Lung (tissue), 12 donors: ENCODE results near the gene PLBD2. TPM values are rescaled to one million over a fixed set of nuclear protein-coding genes. Genes with fewer than 3 reads are reported as not detected.

Source experiments
- ATAC-seq: fragments of 200-7000 bp; cut with Tn5 transposase; one replicate; pipeline ENCODE4 v1.9.1; 2020; ENCODE audit warnings: moderate number of reproducible peaks; ENCODE audit not compliant: insufficient read depth, low FRiP score
- DNase-seq, 3 donors: peaks; one replicate each; pipeline ENCODE4 v3.0.0-alpha.2; 2013 to 2017
- H3K27ac ChIP-seq, 2 donors: one replicate each; pipeline ENCODE4 v1.5.1; 2013; ENCODE audit warnings: mild to moderate bottlenecking in 2 of 2, moderate library complexity in 2 of 2, control low read depth in 1 of 2, inconsistent platforms in 1 of 2, low read depth in 1 of 2, low read length in 1 of 2
- H3K27me3 ChIP-seq, 3 donors: one replicate each; pipeline ENCODE4 v1.5.1; 2013; ENCODE audit warnings: low read length in 2 of 3; ENCODE audit not compliant: control insufficient read depth in 3 of 3, insufficient read depth in 3 of 3
- H3K36me3 ChIP-seq, 4 donors: one replicate each; pipeline ENCODE4 v1.5.1; 2013; ENCODE audit warnings: low read length in 4 of 4, mild to moderate bottlenecking in 1 of 4, moderate library complexity in 1 of 4; ENCODE audit not compliant: control insufficient read depth in 4 of 4, insufficient read depth in 4 of 4
- H3K4me1 ChIP-seq, 5 donors: one replicate each; pipeline ENCODE4 v1.5.1; 2013; ENCODE audit warnings: low read length in 5 of 5, mild to moderate bottlenecking in 2 of 5, moderate library complexity in 1 of 5; ENCODE audit not compliant: control insufficient read depth in 5 of 5, insufficient read depth in 5 of 5
- H3K4me3 ChIP-seq: one replicate; pipeline ENCODE4 v1.5.1; 2013; ENCODE audit warnings: mild to moderate bottlenecking, control low read depth, moderate library complexity
- H3K9ac ChIP-seq, 2 donors: one replicate each; pipeline ENCODE4 v1.5.1; 2013; ENCODE audit warnings: low read length in 2 of 2, control low read depth in 1 of 2; ENCODE audit not compliant: insufficient read depth in 1 of 2
- H3K9me3 ChIP-seq, 4 donors: one replicate each; pipeline ENCODE4 v1.5.1; 2013; ENCODE audit warnings: low read length in 3 of 4, mild to moderate bottlenecking in 1 of 4, moderate library complexity in 1 of 4; ENCODE audit not compliant: control insufficient read depth in 4 of 4, insufficient read depth in 3 of 4
- WGBS, 2 donors: extraction: QIAGEN DNeasy Blood & Tissue Kit; methylation state at CpG; one replicate each; pipeline ENCODE4 v1.1.7; 2013; 5-methylcytosine and 5-hydroxymethylcytosine counted together
- polyA plus RNA-seq, 2 donors: library from polyadenylated mRNA; stranded (reverse); fragments of 200-250 nt; gene quantifications; one replicate each; pipeline ENCODE4 v1.2.1, GENCODE V29; 2013
- total RNA-seq, 2 donors: library from RNA; depleted of rRNA in 1 of 2; stranded (reverse); fragments of >200 nt in 1 of 2; gene quantifications; one replicate each; pipeline ENCODE4 v1.2.1, GENCODE V29; 2014 to 2021
- TF ChIP-seq, protein P1 (sequence below): IDR thresholded peaks from 2 replicates; pipeline ENCODE4 v1.5.1; 2012; ENCODE audit warnings: mild to moderate bottlenecking; ENCODE audit errors: control extremely low read depth, extremely low read depth
- donor health status: control.
- donor health status: control.
- donor health status: Bipolar disorder and iron deficiency.
- donor health status: healthy.
- donor health status: DM: yes; HTN: yes; CAD: no.

PLBD2 gene
- total and polyA plus RNA-seq, 4 donors = 16.4 to 48.9 (median 21.6) TPM

DNA sequence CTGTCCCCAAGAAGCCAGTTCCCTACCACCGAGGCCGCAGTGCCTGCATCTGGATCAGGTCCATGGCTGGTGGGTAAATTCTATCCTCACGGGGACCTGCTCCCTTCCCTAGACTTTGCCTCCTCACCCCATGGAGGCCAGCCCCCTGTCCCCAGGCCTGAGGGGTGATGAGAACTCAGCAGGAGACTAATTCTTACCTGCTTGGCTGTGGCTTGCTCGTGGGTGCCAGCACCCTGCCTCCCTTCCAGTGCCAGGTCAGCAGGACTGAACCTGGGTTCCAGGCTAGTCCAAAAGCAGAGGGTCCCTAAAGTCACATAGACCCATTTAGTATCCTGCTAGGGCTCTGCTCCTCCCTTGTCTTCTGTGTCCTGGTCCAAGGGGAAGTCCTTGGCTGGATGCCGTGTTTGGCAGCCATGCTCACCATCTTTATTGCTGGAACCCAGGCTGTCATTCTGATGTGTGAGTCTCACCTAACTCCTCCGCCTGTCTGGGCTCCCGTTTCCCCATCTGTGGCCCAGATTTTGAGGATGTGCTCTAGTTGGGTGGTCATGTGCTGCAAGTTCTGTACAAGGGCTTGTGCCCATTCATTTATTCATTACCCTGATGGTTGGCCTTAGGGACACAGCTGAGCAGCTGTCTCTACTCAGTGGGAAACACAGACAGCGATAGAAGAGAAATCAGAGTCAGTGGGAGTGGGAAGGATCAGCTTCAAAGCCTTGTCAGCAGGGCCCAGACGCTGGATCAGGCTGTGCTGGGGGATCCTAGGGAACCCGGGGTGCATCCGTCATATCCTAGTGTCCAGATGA lies 949 bp downstream of the PLBD2 start:
- Histone ChIP-seq H3K4me3 (peak overlapping the region; percentile 89), H3K27ac (peak overlapping the region in 1 of 2 donors; percentile 85), H3K36me3 (no peaks in the 10 kb centered on the region), H3K9me3 (no peaks in the 10 kb centered on the region), H3K4me1 (peaks cover 0 to 11% (median 6%) of the 10 kb centered on the region in 5 donors), H3K9ac (peak overlapping the region; percentile 52 to 71), H3K27me3 (no peaks in the 10 kb centered on the region)
- no peak for ATAC-seq
- peak; percentile 61 to 76 (median 71) for DNase-seq
- WGBS, 2 donors = 45 to 52% methylated on average over 11 of the region's 11 CpGs
- TF ChIP-seq, protein P1, sequence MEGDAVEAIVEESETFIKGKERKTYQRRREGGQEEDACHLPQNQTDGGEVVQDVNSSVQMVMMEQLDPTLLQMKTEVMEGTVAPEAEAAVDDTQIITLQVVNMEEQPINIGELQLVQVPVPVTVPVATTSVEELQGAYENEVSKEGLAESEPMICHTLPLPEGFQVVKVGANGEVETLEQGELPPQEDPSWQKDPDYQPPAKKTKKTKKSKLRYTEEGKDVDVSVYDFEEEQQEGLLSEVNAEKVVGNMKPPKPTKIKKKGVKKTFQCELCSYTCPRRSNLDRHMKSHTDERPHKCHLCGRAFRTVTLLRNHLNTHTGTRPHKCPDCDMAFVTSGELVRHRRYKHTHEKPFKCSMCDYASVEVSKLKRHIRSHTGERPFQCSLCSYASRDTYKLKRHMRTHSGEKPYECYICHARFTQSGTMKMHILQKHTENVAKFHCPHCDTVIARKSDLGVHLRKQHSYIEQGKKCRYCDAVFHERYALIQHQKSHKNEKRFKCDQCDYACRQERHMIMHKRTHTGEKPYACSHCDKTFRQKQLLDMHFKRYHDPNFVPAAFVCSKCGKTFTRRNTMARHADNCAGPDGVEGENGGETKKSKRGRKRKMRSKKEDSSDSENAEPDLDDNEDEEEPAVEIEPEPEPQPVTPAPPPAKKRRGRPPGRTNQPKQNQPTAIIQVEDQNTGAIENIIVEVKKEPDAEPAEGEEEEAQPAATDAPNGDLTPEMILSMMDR = no peak

DNA sequence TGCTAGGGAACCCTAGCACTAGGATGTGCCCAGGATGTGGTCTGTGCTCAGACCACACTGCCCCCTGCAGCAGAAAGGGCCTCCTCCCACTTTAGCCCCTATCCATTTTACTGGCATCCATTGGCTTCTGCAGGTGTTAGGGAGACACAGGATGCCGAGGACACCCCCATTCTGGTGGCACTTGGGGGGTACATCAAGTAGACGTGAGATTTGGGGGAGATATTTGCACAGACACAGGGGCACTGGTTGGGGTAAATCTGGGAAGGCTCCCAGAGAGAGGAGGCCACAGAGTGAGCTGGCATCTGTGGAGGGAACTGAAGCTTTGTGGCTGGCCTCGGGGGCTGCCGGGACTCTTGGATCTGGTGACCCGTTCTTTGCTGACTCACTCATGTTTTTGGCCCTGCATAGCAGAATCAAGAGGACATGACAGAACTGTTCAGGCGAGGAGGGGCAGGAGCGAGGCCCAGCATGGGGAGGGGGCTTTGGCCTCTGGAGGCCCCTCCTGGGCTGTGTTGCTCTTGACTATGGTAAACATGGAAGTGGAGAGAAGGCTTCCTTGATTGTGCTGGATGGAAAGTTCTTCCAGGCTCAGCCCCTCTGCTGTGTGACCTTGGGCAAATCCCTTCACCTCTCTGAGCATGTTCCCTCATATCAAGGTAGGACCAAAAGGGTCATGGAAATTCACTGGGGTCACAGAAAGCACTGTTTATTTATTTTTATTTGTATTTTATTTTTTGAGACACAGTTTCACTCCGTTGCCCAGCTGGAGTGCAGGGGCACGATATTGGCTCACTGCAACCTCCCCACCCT lies 1.8 kb downstream of the PLBD2 start:
- H3K27ac ChIP-seq = peak overlapping the region in 1 of 2 donors; percentile 53

DNA sequence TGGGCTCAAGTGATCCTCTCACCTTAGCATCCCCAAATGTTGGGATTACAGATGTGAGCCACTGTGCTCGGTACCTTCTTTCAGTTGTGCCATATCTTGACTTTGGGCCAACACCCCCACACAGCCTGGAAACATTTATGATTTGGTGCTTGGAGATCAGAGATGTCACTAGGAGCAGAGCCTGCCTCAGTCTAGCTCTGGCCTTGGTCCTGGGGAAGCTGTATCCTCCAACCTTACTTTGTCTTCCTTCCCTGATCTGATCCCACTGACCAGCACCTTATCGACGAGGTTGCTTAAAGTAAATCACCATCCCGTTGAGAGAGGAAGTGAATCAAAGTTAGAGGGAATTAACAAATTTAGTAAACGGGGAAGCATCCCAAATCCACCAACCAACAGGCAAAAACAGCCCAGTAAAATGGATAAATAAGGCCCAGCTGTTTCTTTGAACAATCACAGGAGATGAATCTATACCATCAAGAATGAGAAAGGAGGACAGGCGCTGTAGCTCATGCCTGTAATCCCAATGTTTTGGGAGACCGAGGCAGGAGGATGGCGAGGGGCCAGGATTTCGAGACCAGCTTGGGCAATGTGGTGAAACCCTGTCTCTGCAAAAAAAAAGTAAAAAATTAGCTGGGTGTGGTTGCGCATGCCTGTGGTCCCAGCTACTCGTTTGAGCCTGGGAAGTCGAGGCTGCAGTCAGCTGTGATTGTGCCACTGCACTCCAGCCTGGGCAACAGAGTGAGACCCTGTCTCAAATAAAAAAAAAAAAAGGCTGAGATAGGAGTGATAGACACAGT lies 3.4 kb downstream of the PLBD2 start:
- Histone ChIP-seq H3K27ac (no peak overlapping the region), H3K36me3 (peaks cover 0 to 4% (median 0%) of the 10 kb centered on the region in 4 donors), H3K9ac (no peak overlapping the region), H3K27me3 (no peaks in the 10 kb centered on the region), H3K4me1 (peaks cover 0 to 11% (median 6%) of the 10 kb centered on the region in 5 donors), H3K9me3 (no peaks in the 10 kb centered on the region), H3K4me3 (no peak overlapping the region)
- TF ChIP-seq, protein P1 = no peak
- 43 to 66% methylated on average over 12 of the region's 12 CpGs for whole genome bisulfite sequencing, 2 donors
- DNase-seq (no peak), ATAC-seq (no peak)

More for the DNA sequence above, 1.8 kb downstream of the PLBD2 start:
- WGBS, 2 donors = 76 to 78% methylated on average over 9 of the region's 9 CpGs
- TF ChIP-seq, protein P1 = no peak
- Histone ChIP-seq H3K9me3 (no peaks in the 10 kb centered on the region), H3K9ac (no peak overlapping the region), H3K4me3 (no peak overlapping the region), H3K27me3 (no peaks in the 10 kb centered on the region), H3K36me3 (peaks cover 0 to 3% (median 0%) of the 10 kb centered on the region in 4 donors), H3K4me1 (peaks cover 0 to 11% (median 6%) of the 10 kb centered on the region in 5 donors)
- no peak for DNase-seq
- no peak for ATAC-seq
